Neuronal stem cell (in vitro differentiated cells): Measurements from ENCODE around the gene C1orf56.

ENCODE experiments used
- DNase-seq: peaks from one replicate; pipeline ENCODE4 v3.0.0-alpha.2; 2013; ENCODE audit warnings: low spot score
- H2AFZ ChIP-seq: one replicate; pipeline ENCODE4 v1.6.1; 2013; ENCODE audit warnings: mild to moderate bottlenecking, low read length, inconsistent platforms
- H2AK5ac ChIP-seq: 2 replicates; pipeline ENCODE4 v1.6.1; 2013; ENCODE audit warnings: low read depth, mild to moderate bottlenecking, inconsistent platforms, low read length, moderate library complexity, mixed read lengths
- H2BK120ac ChIP-seq: 2 replicates; pipeline ENCODE4 v1.6.1; 2013; ENCODE audit warnings: low read depth, mild to moderate bottlenecking, inconsistent platforms, low read length, moderate library complexity, mixed read lengths
- H2BK12ac ChIP-seq: one replicate; pipeline ENCODE4 v1.6.1; 2013; ENCODE audit warnings: low read length, inconsistent platforms
- H2BK15ac ChIP-seq: 2 replicates; pipeline ENCODE4 v1.6.1; 2013; ENCODE audit warnings: mild to moderate bottlenecking, low read length, inconsistent platforms, mixed read lengths
- H2BK5ac ChIP-seq: one replicate; pipeline ENCODE4 v1.6.1; 2013; ENCODE audit warnings: inconsistent platforms, mild to moderate bottlenecking, low read length, moderate library complexity
- H3K14ac ChIP-seq: one replicate; pipeline ENCODE4 v1.6.1; 2013; ENCODE audit warnings: low read length, inconsistent platforms
- H3K18ac ChIP-seq: 2 replicates; pipeline ENCODE4 v1.6.1; 2013; ENCODE audit warnings: low read length, inconsistent platforms
- H3K23ac ChIP-seq: 2 replicates; pipeline ENCODE4 v1.6.1; 2013; ENCODE audit warnings: low read depth, mild to moderate bottlenecking, mixed read lengths, low read length, inconsistent platforms; ENCODE audit not compliant: poor library complexity
- H3K27ac ChIP-seq: replicated peaks from 3 replicates; pipeline ENCODE4 v1.5.1; 2013; ENCODE audit warnings: low read length, inconsistent platforms
- H3K27me3 ChIP-seq, 3 experiments: 2 replicates each; pipeline ENCODE4 v1.6.1; 2013; ENCODE audit warnings: low read length in 3 of 3, mild to moderate bottlenecking in 2 of 3, inconsistent platforms in 1 of 3, low read depth in 1 of 3, mixed read lengths in 1 of 3, moderate library complexity in 1 of 3; ENCODE audit not compliant: control insufficient read depth in 3 of 3, insufficient read depth in 3 of 3
- H3K36me3 ChIP-seq, 2 donors: replicated peaks in 1 of 2; 2 replicates each; pipeline ENCODE4 v1.6.1; 2013; ENCODE audit warnings: low read length in 2 of 2; ENCODE audit not compliant: control insufficient read depth in 2 of 2, insufficient read depth in 2 of 2
- H3K4ac ChIP-seq: 2 replicates; pipeline ENCODE4 v1.6.1; 2013; ENCODE audit warnings: inconsistent platforms, mild to moderate bottlenecking, low read length, moderate library complexity
- H3K4me1 ChIP-seq, 2 donors: 1 replicate in 1 of 2; 2 replicates in 1 of 2; pipeline ENCODE4 v1.6.1; 2013; ENCODE audit warnings: low read length in 2 of 2, low read depth in 1 of 2; ENCODE audit not compliant: control insufficient read depth in 2 of 2, insufficient read depth in 1 of 2
- H3K4me2 ChIP-seq: one replicate; pipeline ENCODE4 v1.6.1; 2013; ENCODE audit warnings: mild to moderate bottlenecking, low read length, inconsistent platforms; ENCODE audit not compliant: insufficient read depth, poor library complexity, severe bottlenecking
- H3K4me3 ChIP-seq, 2 donors: 2 replicates each; pipeline ENCODE4 v1.5.1; 2013; ENCODE audit warnings: low read length in 2 of 2, mild to moderate bottlenecking in 2 of 2, inconsistent platforms in 1 of 2, moderate library complexity in 1 of 2
- H3K79me1 ChIP-seq: one replicate; pipeline ENCODE4 v1.6.1; 2013; ENCODE audit warnings: low read depth, mild to moderate bottlenecking, inconsistent platforms, low read length, moderate library complexity
- H3K9ac ChIP-seq: one replicate; pipeline ENCODE4 v1.6.1; 2013; ENCODE audit warnings: mild to moderate bottlenecking, low read depth, low read length, inconsistent platforms; ENCODE audit not compliant: poor library complexity
- H3K9me3 ChIP-seq, 2 donors: replicated peaks in 1 of 2; 2 replicates each; pipeline versions ENCODE3 to v1.6.1; 2013; ENCODE audit warnings: low read length in 2 of 2, mild to moderate bottlenecking in 2 of 2, inconsistent platforms in 1 of 2, low read depth in 1 of 2, mixed read lengths in 1 of 2, moderate library complexity in 1 of 2; ENCODE audit not compliant: control insufficient read depth in 2 of 2, insufficient read depth in 1 of 2
- H4K8ac ChIP-seq: one replicate; pipeline ENCODE4 v1.6.1; 2013; ENCODE audit warnings: low read depth, mild to moderate bottlenecking, inconsistent platforms, low read length, moderate library complexity
- H4K91ac ChIP-seq: one replicate; pipeline ENCODE4 v1.6.1; 2013; ENCODE audit warnings: low read length, low read depth, mild to moderate bottlenecking, inconsistent platforms; ENCODE audit not compliant: poor library complexity
- WGBS, 2 donors: extraction: QIAGEN DNeasy Blood & Tissue Kit; methylation state at CpG; one replicate each; pipeline ENCODE4 v1.1.7; 2013; ENCODE audit warnings: missing lambda C conversion rate in 2 of 2, mixed read lengths in 1 of 2; ENCODE audit not compliant: insufficient read length in 2 of 2, insufficient replicate concordance in 1 of 2; ENCODE audit errors: extremely low coverage in 2 of 2; 5-methylcytosine and 5-hydroxymethylcytosine counted together

Gene C1orf56

DNA sequence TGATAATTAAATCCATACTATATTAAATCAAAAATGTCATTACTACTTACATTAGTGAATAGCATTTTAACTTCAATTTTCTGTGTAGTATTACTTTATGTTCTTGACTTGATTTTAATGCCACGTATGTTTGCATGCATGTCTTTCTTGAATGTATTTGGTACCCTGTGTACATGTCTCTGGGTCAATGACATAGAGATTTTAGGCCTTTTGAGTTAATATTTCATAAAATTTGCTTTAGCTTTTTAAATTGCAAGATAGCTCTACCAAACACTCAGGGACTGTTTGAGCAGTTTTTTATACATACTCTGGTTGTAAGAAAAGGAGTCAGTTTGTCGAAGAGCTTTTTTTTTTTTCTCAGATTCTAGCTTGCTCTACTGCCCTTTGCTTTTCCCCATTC, 14.2 kb downstream of the C1orf56 start:
- H3K27ac ChIP-seq, result no peak overlapping the region
- no peak overlapping the region for H2BK120ac ChIP-seq
- no peak overlapping the region for H3K4me2 ChIP-seq
- H3K9me3 ChIP-seq, result peaks cover 0 to 10% of the 10 kb centered on the region in 2 donors
- no peak overlapping the region for H4K91ac ChIP-seq
- no CpG with 5 or more reads among the region's 2 CpGs for WGBS, 2 donors
- H3K4me3 ChIP-seq, result peak overlapping the region in 1 of 2 donors; percentile 93
- H3K18ac ChIP-seq, result no peak overlapping the region
- no peak overlapping the region for H3K4ac ChIP-seq
- no peak overlapping the region for H2AFZ ChIP-seq
- peaks cover 5 to 13% of the 10 kb centered on the region in 2 donors for H3K4me1 ChIP-seq
- no peak overlapping the region for H4K8ac ChIP-seq
- no peak overlapping the region for H3K9ac ChIP-seq
- DNase-seq, result no peak
- no peak overlapping the region for H3K23ac ChIP-seq
- H2BK5ac ChIP-seq, result no peak overlapping the region
- no peak overlapping the region for H2BK15ac ChIP-seq
- no peak overlapping the region for H3K14ac ChIP-seq
- peaks cover 10% of the 10 kb centered on the region for H3K79me1 ChIP-seq
- H3K36me3 ChIP-seq, result peaks cover 13 to 41% of the 10 kb centered on the region in 2 donors
- no peak overlapping the region for H2AK5ac ChIP-seq
- no peak overlapping the region for H2BK12ac ChIP-seq
- H3K27me3 ChIP-seq, result no peaks in the 10 kb centered on the region

- Histone ChIP-seq H4K8ac (no peak overlapping the region), H2BK5ac (no peak overlapping the region), H3K36me3 (peaks cover 16 to 49% of the 10 kb centered on the region in 2 donors), H2BK12ac (no peak overlapping the region), H2BK120ac (no peak overlapping the region), H2AK5ac (no peak overlapping the region), H2AFZ (no peak overlapping the region), H3K9ac (no peak overlapping the region), H2BK15ac (no peak overlapping the region), H3K18ac (no peak overlapping the region), H3K27me3 (no peaks in the 10 kb centered on the region), H3K4ac (no peak overlapping the region), H3K23ac (no peak overlapping the region), H3K4me1 (peaks cover 3 to 11% of the 10 kb centered on the region in 2 donors), H3K4me3 (peak overlapping the region in 1 of 2 donors; percentile 43), H3K27ac (no peak overlapping the region), H4K91ac (no peak overlapping the region), H3K4me2 (no peak overlapping the region), H3K9me3 (peaks cover 0 to 10% of the 10 kb centered on the region in 2 donors), H3K79me1 (peaks cover 9% of the 10 kb centered on the region), H3K14ac (no peak overlapping the region)
- WGBS, 2 donors, result no CpG with 5 or more reads among the region's 3 CpGs
- DNase-seq, result no peak
Observed at GRCh38 chr1:151062741-151063371, 15.3 kb downstream of the C1orf56 start.

- Histone ChIP-seq H3K4me2 (no peak overlapping the region), H3K27me3 (no peaks in the 10 kb centered on the region)
Observed at GRCh38 chr1:151065089-151065645, 17.6 kb downstream of the C1orf56 start.

DNA sequence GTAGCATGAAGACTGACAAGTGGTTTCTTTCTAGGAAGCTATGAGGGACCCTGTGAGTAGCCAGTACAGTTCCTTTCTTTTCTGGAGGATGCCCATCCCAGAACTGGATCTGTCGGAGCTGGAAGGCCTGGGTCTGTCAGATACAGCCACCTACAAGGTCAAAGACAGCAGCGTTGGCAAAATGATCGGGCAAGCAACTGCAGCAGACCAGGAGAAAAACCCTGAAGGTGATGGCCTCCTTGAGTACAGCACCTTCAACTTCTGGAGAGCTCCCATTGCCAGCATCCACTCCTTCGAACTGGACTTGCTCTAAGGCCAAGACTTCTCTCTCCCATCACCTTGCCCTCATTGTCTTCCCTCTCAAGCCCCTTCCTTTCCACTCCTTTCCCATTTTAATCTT, 19.6 kb downstream of the C1orf56 start:
- Histone ChIP-seq H3K18ac (no peak overlapping the region), H3K23ac (no peak overlapping the region), H2AK5ac (no peak overlapping the region), H3K14ac (no peak overlapping the region), H2BK120ac (no peak overlapping the region), H3K27me3 (no peaks in the 10 kb centered on the region), H3K9me3 (peaks cover 0 to 10% of the 10 kb centered on the region in 2 donors), H3K27ac (peak overlapping the region; percentile 8), H3K4me1 (peaks cover 0 to 7% of the 10 kb centered on the region in 2 donors), H3K4me2 (no peak overlapping the region), H3K4me3 (no peak overlapping the region), H2BK12ac (no peak overlapping the region), H3K36me3 (peaks cover 16 to 79% of the 10 kb centered on the region in 2 donors), H3K4ac (no peak overlapping the region), H4K91ac (no peak overlapping the region), H3K79me1 (no peaks in the 10 kb centered on the region), H2BK15ac (no peak overlapping the region), H3K9ac (no peak overlapping the region), H4K8ac (no peak overlapping the region), H2BK5ac (no peak overlapping the region), H2AFZ (no peak overlapping the region)
- WGBS, 2 donors, result no CpG with 5 or more reads among the region's 4 CpGs
- DNase-seq, result no peak

More at GRCh38 chr1:151065089-151065645, 17.6 kb downstream of the C1orf56 start:
- Histone ChIP-seq H3K4me3 (no peak overlapping the region), H3K36me3 (peaks cover 16 to 73% of the 10 kb centered on the region in 2 donors), H3K9ac (no peak overlapping the region), H3K4me1 (peaks cover 0 to 6% of the 10 kb centered on the region in 2 donors), H2AFZ (no peak overlapping the region), H3K14ac (no peak overlapping the region), H3K23ac (no peak overlapping the region), H2BK5ac (no peak overlapping the region), H2BK15ac (no peak overlapping the region), H3K4ac (no peak overlapping the region), H2BK12ac (no peak overlapping the region), H2AK5ac (no peak overlapping the region), H3K27ac (no peak overlapping the region), H2BK120ac (no peak overlapping the region), H4K8ac (no peak overlapping the region), H3K9me3 (peaks cover 0 to 10% of the 10 kb centered on the region in 2 donors), H3K18ac (no peak overlapping the region), H4K91ac (no peak overlapping the region), H3K79me1 (no peaks in the 10 kb centered on the region)
- DNase-seq, result no peak
